Bronchial epithelial cell (primary cell): ENCODE data around the gene PHACTR3. TPM values are rescaled to one million over a fixed set of nuclear protein-coding genes. Genes with fewer than 3 reads are reported as not detected.

Source experiments
- DNase-seq: peaks from one replicate; pipeline ENCODE4 v3.0.0-alpha.2; 2010; ENCODE audit warnings: low read depth
- FAIRE-seq: peaks from 2 replicates; lab custom pipeline; 2011; peaks lifted over from hg19 to GRCh38; lab: Jason Lieb, UNC
- H3K27me3 ChIP-seq: 2 replicates; pipeline ENCODE4 v1.5.1; 2011; ENCODE audit warnings: low read length; ENCODE audit not compliant: control insufficient read depth, insufficient read depth
- H3K36me3 ChIP-seq: 2 replicates; pipeline ENCODE4 v1.5.1; 2011; ENCODE audit warnings: low read length; ENCODE audit not compliant: control insufficient read depth, insufficient read depth
- H3K4me3 ChIP-seq: 2 replicates; pipeline ENCODE4 v1.5.1; 2011; ENCODE audit warnings: mild to moderate bottlenecking, low read depth, low read length, control low read depth
- CTCF ChIP-seq: IDR thresholded peaks from 2 replicates; pipeline ENCODE4 v1.5.1; 2011; ENCODE audit warnings: mild to moderate bottlenecking, moderate library complexity, low read length, control low read depth, inconsistent platforms; ENCODE audit not compliant: insufficient read depth, severe bottlenecking
- total RNA-seq: library from RNA; depleted of rRNA; stranded (reverse); fragments of >200 nt; gene quantifications from 2 replicates; pipeline ENCODE4 v1.2.1, GENCODE V29; 2014

The PHACTR3 gene
- total RNA-seq, 1 donor from 2014 or later: 15.0 TPM

- FAIRE-seq: no peak
- no peak for TF ChIP-seq CTCF
- H3K4me3 ChIP-seq: no peak overlapping the region
- H3K36me3 ChIP-seq: no peaks in the 10 kb centered on the region
- no peak for DNase-seq
- no peaks in the 10 kb centered on the region for H3K27me3 ChIP-seq
These were observed 57.3 kb downstream of the PHACTR3 start for GRCh38 chr20:59661621-59662020.

- no peak for FAIRE-seq
- Histone ChIP-seq H3K4me3 (no peak overlapping the region), H3K27me3 (no peaks in the 10 kb centered on the region), H3K36me3 (no peaks in the 10 kb centered on the region)
- no peak for TF ChIP-seq CTCF
- no peak for DNase-seq
These were observed 57.8 kb downstream of the PHACTR3 start for GRCh38 chr20:59662161-59662560.

GRCh38 chr20:59662856-59663512 is 58.6 kb downstream of the PHACTR3 start:
- Histone ChIP-seq H3K36me3 (no peaks in the 10 kb centered on the region), H3K27me3 (no peaks in the 10 kb centered on the region), H3K4me3 (no peak overlapping the region)
- DNase-seq (no peak), FAIRE-seq (no peak)
- no peak for TF ChIP-seq CTCF

- FAIRE-seq (no peak), DNase-seq (no peak)
- no peaks in the 10 kb centered on the region for H3K36me3 ChIP-seq
- H3K4me3 ChIP-seq: no peak overlapping the region
- no peak for TF ChIP-seq CTCF
- H3K27me3 ChIP-seq: no peaks in the 10 kb centered on the region
These were observed 59.2 kb downstream of the PHACTR3 start for GRCh38 chr20:59663513-59664060.

- DNase-seq (no peak), FAIRE-seq (peak; percentile 23)
- TF ChIP-seq CTCF: no peak
- Histone ChIP-seq H3K36me3 (no peaks in the 10 kb centered on the region), H3K4me3 (no peak overlapping the region), H3K27me3 (no peaks in the 10 kb centered on the region)
These were observed 60.1 kb downstream of the PHACTR3 start for GRCh38 chr20:59664421-59664941.
